ENCODE measurements around the gene LRRC71. TPM values are rescaled to one million over a fixed set of nuclear protein-coding genes. Genes with fewer than 3 reads are reported as not detected.

LRRC71 gene
- total and polyA plus RNA-seq, 2 of the 8 experiments (the other 6 are each of a cell fraction or from before 2014, with no cell fraction given), result 0.05 TPM; not detected in 1

DNA sequence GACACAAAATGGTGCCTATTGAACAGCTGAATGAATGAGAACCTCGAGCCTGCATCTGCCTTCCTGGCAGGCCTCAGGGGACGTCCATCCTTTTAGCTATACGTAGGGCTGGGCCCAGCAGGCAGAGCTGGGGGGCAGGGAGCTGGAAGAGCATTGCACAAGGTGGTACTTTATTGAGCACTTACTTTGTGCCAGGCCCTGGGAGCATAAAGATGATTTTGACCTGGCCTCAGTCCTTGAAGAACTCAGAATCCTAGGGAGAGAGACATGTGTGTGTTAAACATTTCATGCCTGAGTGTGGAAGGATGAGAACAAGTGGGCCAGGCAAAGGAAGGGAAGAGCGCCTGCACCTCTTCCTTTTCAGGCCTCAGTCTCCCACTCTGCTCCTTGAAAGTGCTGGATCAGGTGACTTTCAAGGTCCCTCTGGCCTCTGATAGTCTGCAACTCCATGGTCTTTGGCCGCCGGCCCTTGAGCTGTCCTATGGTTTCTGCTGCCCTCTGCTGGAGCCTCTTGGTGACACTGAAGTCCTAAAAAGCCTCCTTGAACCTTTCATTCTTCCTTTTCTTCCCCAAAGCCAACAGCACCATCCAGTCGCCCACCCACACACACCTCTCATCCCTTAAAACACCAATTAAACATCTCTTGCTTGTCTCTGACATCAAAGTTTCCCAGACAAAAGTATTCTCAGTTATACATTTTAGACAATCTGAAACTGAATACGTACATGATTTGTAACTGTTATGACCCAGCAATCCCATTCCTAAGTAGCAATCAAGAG is 30.4 kb upstream of the LRRC71 start:
- peak; percentile 65 to 92 for DNase-seq (ENCODE audit: low read depth in 1 of 2, low spot score in 2 of 2)
- no peak overlapping the region for H3K56ac ChIP-seq (replicated peaks; ENCODE audit: insufficient read length, low read depth, low read length)
- POLR2A ChIA-PET (ENCODE audit: partially characterized antibody), result interaction anchor here (0.5 to 2.0 kb wide), 6 partner anchors 10 to 171 kb away, joined by 3 to 5 read pairs (median 4); no protein-coding TSS in a partner anchor
- H3K79me2 ChIP-seq (ENCODE audit: control insufficient read depth in 1 of 2, insufficient read depth in 2 of 2, low read length in 2 of 2), result no peaks in the 10 kb centered on the region
- H4K5ac ChIP-seq (ENCODE audit: insufficient read length, low read depth, low read length), result peak overlapping the region; percentile 8
- no peak overlapping the region for H2BK120ac ChIP-seq (replicated peaks; ENCODE audit: low read depth, low read length)
- no peak overlapping the region for H3K27ac ChIP-seq (ENCODE audit: low read depth, low read length)
- H3K23ac ChIP-seq (ENCODE audit: insufficient read length), result no peak overlapping the region
- H2BK20ac ChIP-seq (ENCODE audit: low read length), result peak overlapping the region; percentile 2; the same call in 1 of the 2 replicates
- CTCF ChIA-PET (ENCODE audit: partially characterized antibody), result interaction anchor here (0.6 to 31.4 kb wide), 25 partner anchors 10 to 270 kb away, joined by 3 to 719 read pairs (median 6); partner anchors contain the start of genes INSRR, LRRC71, NTRK1 and PRCC
- H3K4me1 ChIP-seq (replicated peaks in 1 of 4; ENCODE audit: control insufficient read depth in 3 of 4, insufficient read depth in 4 of 4, low read length in 3 of 4), result peaks cover 5 to 32% (median 14%) of the 10 kb centered on the region in 4 experiments
- H2BK5ac ChIP-seq (ENCODE audit: low read depth, low read length), result no peak overlapping the region
- no peaks in the 10 kb centered on the region for H4K20me1 ChIP-seq (replicated peaks in 1 of 2; ENCODE audit: control insufficient read depth in 1 of 2, insufficient read depth in 2 of 2, low read length in 2 of 2)
- no peak overlapping the region for H2BK15ac ChIP-seq (ENCODE audit: low read length)
- H4K8ac ChIP-seq (ENCODE audit: extremely low read depth, insufficient read depth, low read length), result 0 out of 2 replicates have a peak overlapping the region, but pooled peaks have one; percentile 7
- H3K9me3 ChIP-seq (ENCODE audit: insufficient read depth in 2 of 2, low read depth in 1 of 2, low read length in 1 of 2), result no peaks in the 10 kb centered on the region
- peak; percentile 62 for FAIRE-seq
- no peak overlapping the region for H3K14ac ChIP-seq (ENCODE audit: insufficient read length)
- H3K23me2 ChIP-seq (ENCODE audit: low read depth, low read length), result peaks cover 2% of the 10 kb centered on the region; the same call in 1 of the 2 replicates
- WGBS, 2 experiments (ENCODE audit: extremely low coverage in 1 of 2, insufficient coverage in 1 of 2, insufficient read length in 1 of 2, insufficient replicate concordance in 2 of 2, low coverage in 1 of 2, low lambda C conversion rate in 2 of 2, missing lambda C conversion rate in 1 of 2), result 46 to 100% methylated on average over 1 to 8 of the region's 8 CpGs
- H3K9ac ChIP-seq (replicated peaks in 1 of 4; ENCODE audit: extremely low read depth in 1 of 4, low read depth in 3 of 4, low read length in 3 of 4), result no peak overlapping the region
- H2AK5ac ChIP-seq (ENCODE audit: low read depth, low read length), result no peak overlapping the region
- H3K79me1 ChIP-seq (ENCODE audit: low read depth, low read length), result no peaks in the 10 kb centered on the region
- H3K18ac ChIP-seq (ENCODE audit: extremely low read depth, low read length), result no peak overlapping the region
- H3K36me3 ChIP-seq (ENCODE audit: control insufficient read depth in 2 of 4, insufficient read depth in 4 of 4, low read length in 3 of 4), result no peaks in the 10 kb centered on the region
- no peak overlapping the region for H3K4ac ChIP-seq (replicated peaks; ENCODE audit: insufficient read length, low read depth, low read length)
- H2AFZ ChIP-seq (ENCODE audit: low read length), result no peak overlapping the region; the same call in 1 of the 2 replicates
- no peak overlapping the region for H3K4me3 ChIP-seq (ENCODE audit: extremely low read depth in 1 of 4, insufficient read depth in 2 of 4, low read depth in 3 of 4, low read length in 4 of 4)
- H2BK12ac ChIP-seq (ENCODE audit: low read depth, low read length), result peak overlapping the region; percentile 71; the same call in 1 of the 2 replicates
- H3K4me2 ChIP-seq (ENCODE audit: insufficient read depth in 1 of 2, low read depth in 2 of 2, low read length in 2 of 2), result peak overlapping the region in 1 of 2 experiments; percentile 12; a peak in 1 of 4 replicates
- H3K27me3 ChIP-seq (replicated peaks in 1 of 4; ENCODE audit: control insufficient read depth in 3 of 4, extremely low read depth in 1 of 4, insufficient read depth in 3 of 4, low read length in 3 of 4), result peaks cover 8 to 64% (median 50%) of the 10 kb centered on the region in 4 experiments
- peak overlapping the region; percentile 2 for H4K91ac ChIP-seq (replicated peaks; ENCODE audit: insufficient read length, low read length)
- peak in 1 of 2 experiments; percentile 62; a peak in 1 of 4 replicates for TF ChIP-seq SIN3A (conservative IDR thresholded peaks at IDR 0.05 in 1 of 2, IDR thresholded peaks at IDR 0.05 in 1 of 2; ENCODE audit: low read depth in 1 of 2, low read length in 2 of 2)
- TF ChIP-seq, protein P1, sequence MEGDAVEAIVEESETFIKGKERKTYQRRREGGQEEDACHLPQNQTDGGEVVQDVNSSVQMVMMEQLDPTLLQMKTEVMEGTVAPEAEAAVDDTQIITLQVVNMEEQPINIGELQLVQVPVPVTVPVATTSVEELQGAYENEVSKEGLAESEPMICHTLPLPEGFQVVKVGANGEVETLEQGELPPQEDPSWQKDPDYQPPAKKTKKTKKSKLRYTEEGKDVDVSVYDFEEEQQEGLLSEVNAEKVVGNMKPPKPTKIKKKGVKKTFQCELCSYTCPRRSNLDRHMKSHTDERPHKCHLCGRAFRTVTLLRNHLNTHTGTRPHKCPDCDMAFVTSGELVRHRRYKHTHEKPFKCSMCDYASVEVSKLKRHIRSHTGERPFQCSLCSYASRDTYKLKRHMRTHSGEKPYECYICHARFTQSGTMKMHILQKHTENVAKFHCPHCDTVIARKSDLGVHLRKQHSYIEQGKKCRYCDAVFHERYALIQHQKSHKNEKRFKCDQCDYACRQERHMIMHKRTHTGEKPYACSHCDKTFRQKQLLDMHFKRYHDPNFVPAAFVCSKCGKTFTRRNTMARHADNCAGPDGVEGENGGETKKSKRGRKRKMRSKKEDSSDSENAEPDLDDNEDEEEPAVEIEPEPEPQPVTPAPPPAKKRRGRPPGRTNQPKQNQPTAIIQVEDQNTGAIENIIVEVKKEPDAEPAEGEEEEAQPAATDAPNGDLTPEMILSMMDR (IDR thresholded peaks at IDR 0.05; ENCODE audit: control extremely low read depth in 1 of 3, insufficient read depth in 1 of 3, low read depth in 1 of 3, low read length in 3 of 3), result peak; percentile 61 to 93 (median 87)
- TF ChIP-seq GABPA (IDR thresholded peaks at IDR 0.05; ENCODE audit: borderline replicate concordance, insufficient read depth, low read length), result 0 out of 2 replicates have a peak, but pooled peaks have one; percentile 11
- peak; percentile 47; the same call in 1 of the 2 replicates for TF ChIP-seq SP1 (IDR thresholded peaks at IDR 0.05; ENCODE audit: low read depth, low read length)
- TF ChIP-seq, protein P2, sequence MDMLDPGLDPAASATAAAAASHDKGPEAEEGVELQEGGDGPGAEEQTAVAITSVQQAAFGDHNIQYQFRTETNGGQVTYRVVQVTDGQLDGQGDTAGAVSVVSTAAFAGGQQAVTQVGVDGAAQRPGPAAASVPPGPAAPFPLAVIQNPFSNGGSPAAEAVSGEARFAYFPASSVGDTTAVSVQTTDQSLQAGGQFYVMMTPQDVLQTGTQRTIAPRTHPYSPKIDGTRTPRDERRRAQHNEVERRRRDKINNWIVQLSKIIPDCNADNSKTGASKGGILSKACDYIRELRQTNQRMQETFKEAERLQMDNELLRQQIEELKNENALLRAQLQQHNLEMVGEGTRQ (IDR thresholded peaks at IDR 0.05; ENCODE audit: low read length), result peak; percentile 74
- no peak for TF ChIP-seq NANOG (IDR thresholded peaks at IDR 0.05; ENCODE audit: insufficient read depth, low read depth, low read length, poor library complexity, severe bottlenecking)
